ENCODE results near the gene CA11. TPM values are rescaled to one million over a fixed set of nuclear protein-coding genes. Genes with fewer than 3 reads are reported as not detected.

Gene CA11
- total RNA-seq, 4 donors from 2014 or later, result 0.51 to 55.1 (median 8.1) TPM

- Histone ChIP-seq H3K27ac (no peak overlapping the region), H3K4me3 (no peak overlapping the region), H3K36me3 (no peaks in the 10 kb centered on the region), H3K4me1 (no peaks in the 10 kb centered on the region), H3K27me3 (no peaks in the 10 kb centered on the region), H3K9me3 (no peaks in the 10 kb centered on the region)
- intact Hi-C loops (cut with DNase I; ENCODE audit: low total_unique reads), result no loop called here
- no peak for DNase-seq
- TF ChIP-seq POLR2A (IDR thresholded peaks at IDR 0.05), result no peak
- TF ChIP-seq, protein P1, sequence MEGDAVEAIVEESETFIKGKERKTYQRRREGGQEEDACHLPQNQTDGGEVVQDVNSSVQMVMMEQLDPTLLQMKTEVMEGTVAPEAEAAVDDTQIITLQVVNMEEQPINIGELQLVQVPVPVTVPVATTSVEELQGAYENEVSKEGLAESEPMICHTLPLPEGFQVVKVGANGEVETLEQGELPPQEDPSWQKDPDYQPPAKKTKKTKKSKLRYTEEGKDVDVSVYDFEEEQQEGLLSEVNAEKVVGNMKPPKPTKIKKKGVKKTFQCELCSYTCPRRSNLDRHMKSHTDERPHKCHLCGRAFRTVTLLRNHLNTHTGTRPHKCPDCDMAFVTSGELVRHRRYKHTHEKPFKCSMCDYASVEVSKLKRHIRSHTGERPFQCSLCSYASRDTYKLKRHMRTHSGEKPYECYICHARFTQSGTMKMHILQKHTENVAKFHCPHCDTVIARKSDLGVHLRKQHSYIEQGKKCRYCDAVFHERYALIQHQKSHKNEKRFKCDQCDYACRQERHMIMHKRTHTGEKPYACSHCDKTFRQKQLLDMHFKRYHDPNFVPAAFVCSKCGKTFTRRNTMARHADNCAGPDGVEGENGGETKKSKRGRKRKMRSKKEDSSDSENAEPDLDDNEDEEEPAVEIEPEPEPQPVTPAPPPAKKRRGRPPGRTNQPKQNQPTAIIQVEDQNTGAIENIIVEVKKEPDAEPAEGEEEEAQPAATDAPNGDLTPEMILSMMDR (IDR thresholded peaks at IDR 0.05), result no peak
Measured at GRCh38 chr19:48656840-48657474, 11.0 kb upstream of the CA11 start.

DNA sequence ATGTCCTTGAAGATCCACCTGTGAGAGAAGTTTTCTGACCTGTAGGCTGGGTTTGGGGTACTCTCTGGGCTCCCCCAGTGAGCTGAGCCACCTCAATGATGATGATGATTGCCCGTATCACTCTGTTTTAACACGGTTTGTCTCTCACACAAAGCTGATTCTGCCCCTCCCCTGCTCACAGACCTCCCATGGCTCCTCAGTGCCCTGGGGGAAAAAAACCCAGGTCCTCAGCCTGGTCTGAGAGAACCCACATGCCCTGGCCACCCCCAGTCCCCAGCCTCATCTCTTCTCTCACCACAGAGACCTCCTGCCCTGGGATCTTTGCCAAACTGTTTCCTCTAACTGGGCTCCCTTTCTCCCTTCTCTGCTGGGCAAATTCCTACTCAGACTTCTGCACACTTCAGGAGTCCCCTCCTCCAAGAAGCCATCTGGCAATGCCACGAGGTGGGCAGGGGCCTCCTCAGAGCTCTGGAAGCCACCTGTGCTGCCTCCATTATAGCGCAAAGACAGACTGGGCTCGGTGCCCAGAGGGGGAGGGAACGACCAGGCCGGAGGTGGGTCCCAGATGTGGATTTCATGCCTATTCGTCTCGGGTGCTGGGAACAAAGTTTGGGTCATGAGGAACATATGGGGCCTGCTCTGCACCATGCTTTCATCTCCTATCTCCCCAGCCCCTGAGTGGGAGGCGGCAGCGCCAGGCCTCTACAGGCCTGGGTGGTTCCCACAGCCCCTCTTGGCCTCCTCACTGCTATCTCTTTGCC is 8.5 kb upstream of the CA11 start:
- DNase-seq, result no peak
- no peak overlapping the region for H3K27ac ChIP-seq
- H3K36me3 ChIP-seq, result no peaks in the 10 kb centered on the region
- H3K9me3 ChIP-seq, result no peaks in the 10 kb centered on the region
- no peak overlapping the region for H3K4me3 ChIP-seq
- H3K4me1 ChIP-seq, result no peaks in the 10 kb centered on the region
- H3K27me3 ChIP-seq, result no peaks in the 10 kb centered on the region
- TF ChIP-seq POLR2A (IDR thresholded peaks at IDR 0.05), result no peak
- TF ChIP-seq, protein P1 (IDR thresholded peaks at IDR 0.05), result no peak
- intact Hi-C loops (cut with DNase I; ENCODE audit: low total_unique reads), result no loop called here

- no peak overlapping the region for H3K4me3 ChIP-seq
- H3K9me3 ChIP-seq, result no peaks in the 10 kb centered on the region
- no peak for DNase-seq
- no peaks in the 10 kb centered on the region for H3K36me3 ChIP-seq
- TF ChIP-seq, protein P1 (IDR thresholded peaks at IDR 0.05), result no peak
- no peak for TF ChIP-seq POLR2A (IDR thresholded peaks at IDR 0.05)
- H3K27ac ChIP-seq, result no peak overlapping the region
- no peaks in the 10 kb centered on the region for H3K4me1 ChIP-seq
- no peaks in the 10 kb centered on the region for H3K27me3 ChIP-seq
- intact Hi-C loops (cut with DNase I; ENCODE audit: low total_unique reads), result no loop called here
Measured at GRCh38 chr19:48651683-48652048, 5.7 kb upstream of the CA11 start.

- Histone ChIP-seq H3K4me1 (no peaks in the 10 kb centered on the region), H3K9me3 (no peaks in the 10 kb centered on the region), H3K4me3 (no peak overlapping the region), H3K27ac (no peak overlapping the region), H3K36me3 (no peaks in the 10 kb centered on the region), H3K27me3 (no peaks in the 10 kb centered on the region)
- intact Hi-C loops (cut with DNase I; ENCODE audit: low total_unique reads), result no loop called here
- no peak for DNase-seq
- TF ChIP-seq, protein P1 (IDR thresholded peaks at IDR 0.05), result no peak
- TF ChIP-seq POLR2A (IDR thresholded peaks at IDR 0.05), result no peak
Measured at GRCh38 chr19:48650974-48651682, 5.1 kb upstream of the CA11 start.

DNA sequence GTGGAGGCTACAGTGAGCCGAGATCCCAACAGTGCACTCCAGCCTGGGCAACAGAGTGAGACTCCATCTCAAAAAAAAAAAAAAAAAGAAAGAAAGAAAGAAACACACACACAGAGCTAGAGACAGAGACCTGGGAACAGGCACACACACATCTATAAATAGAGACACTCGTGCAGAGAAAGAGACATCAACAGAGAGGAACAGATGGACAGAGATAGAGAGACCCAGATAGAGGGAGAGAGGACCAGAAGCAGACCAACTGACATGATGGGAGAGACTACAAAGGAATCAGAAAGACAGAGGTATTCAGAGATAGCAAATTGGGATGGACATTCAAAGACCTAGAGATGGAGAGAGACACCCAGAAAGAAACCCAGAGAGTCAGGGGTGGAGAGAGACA is 2.1 kb upstream of the CA11 start:
- no peaks in the 10 kb centered on the region for H3K27me3 ChIP-seq
- H3K9me3 ChIP-seq, result no peaks in the 10 kb centered on the region
- H3K4me1 ChIP-seq, result peaks cover 0 to 6% of the 10 kb centered on the region in 2 donors
- H3K36me3 ChIP-seq, result no peaks in the 10 kb centered on the region
- TF ChIP-seq POLR2A (IDR thresholded peaks at IDR 0.05), result no peak
- TF ChIP-seq, protein P1 (IDR thresholded peaks at IDR 0.05), result no peak
- intact Hi-C loops (cut with DNase I; ENCODE audit: low total_unique reads), result loop anchor here (10.0 kb wide), 1 partner anchor 307 kb away; the partner anchor contains the start of gene BAX
- H3K27ac ChIP-seq, result no peak overlapping the region
- no peak overlapping the region for H3K4me3 ChIP-seq
- no peak for DNase-seq
